Measurements from ENCODE around the gene MAML3. TPM values are rescaled to one million over a fixed set of nuclear protein-coding genes. Genes with fewer than 3 reads are reported as not detected.

Gene MAML3
- total RNA-seq, 4 donors from 2014 or later, result 16.1 to 40.0 (median 18.1) TPM

- no peak for TF ChIP-seq POLR2AphosphoS5 (IDR thresholded peaks at IDR 0.05)
- no peak for TF ChIP-seq POLR2A (IDR thresholded peaks at IDR 0.05)
- TF ChIP-seq CTCF (IDR thresholded peaks at IDR 0.05), result no peak
- no peak for TF ChIP-seq EP300 (IDR thresholded peaks at IDR 0.05; ENCODE audit: low read depth)
- no peak for DNase-seq
- H3K27ac ChIP-seq, result peak overlapping the region in 1 of 4 donors; percentile 44
- no peaks in the 10 kb centered on the region for H3K27me3 ChIP-seq
- H3K4me1 ChIP-seq, result peaks cover 0 to 18% (median 0%) of the 10 kb centered on the region in 4 donors
- intact Hi-C loops (cut with DNase I; ENCODE audit: low total_unique reads) (loop anchor here (5.0 kb wide), 1 partner anchor 191 kb away; no protein-coding TSS in a partner anchor), in situ Hi-C loops (cut with MboI; ENCODE audit: low pct_ligation_motif_present in 1 of 4, low pct_unique_long_range_greater_than_20kb in 1 of 4, low sequenced_read_pairs in 3 of 4) (no loop called here)
- no peak overlapping the region for H3K4me3 ChIP-seq
- no peaks in the 10 kb centered on the region for H3K9me3 ChIP-seq
- no peaks in the 10 kb centered on the region for H3K36me3 ChIP-seq
- 70 to 72% methylated on average over 3 of the region's 3 CpGs for WGBS, 2 donors (ENCODE audit: low coverage in 1 of 2)
These were observed 87.7 kb downstream of the MAML3 start for GRCh38 chr4:140066031-140066930.

- intact Hi-C loops (cut with DNase I; ENCODE audit: low total_unique reads), result loop anchor here (5.0 kb wide), 1 partner anchor 192 kb away; no protein-coding TSS in a partner anchor
- Histone ChIP-seq H3K9me3 (no peaks in the 10 kb centered on the region), H3K4me3 (no peak overlapping the region), H3K4me1 (peaks cover 0 to 19% (median 0%) of the 10 kb centered on the region in 4 donors), H3K27ac (peak overlapping the region in 2 of 4 donors; percentile 2 to 44), H3K36me3 (no peaks in the 10 kb centered on the region), H3K27me3 (no peaks in the 10 kb centered on the region)
- 33 to 45% methylated on average over 2 of the region's 2 CpGs for WGBS, 2 donors (ENCODE audit: low coverage in 1 of 2)
- TF ChIP-seq EP300 (IDR thresholded peaks at IDR 0.05; ENCODE audit: low read depth) (no peak), POLR2AphosphoS5 (IDR thresholded peaks at IDR 0.05) (no peak), CTCF (IDR thresholded peaks at IDR 0.05) (no peak), POLR2A (IDR thresholded peaks at IDR 0.05) (no peak)
- in situ Hi-C loops (cut with MboI; ENCODE audit: low pct_ligation_motif_present in 1 of 4, low pct_unique_long_range_greater_than_20kb in 1 of 4, low sequenced_read_pairs in 3 of 4), result no loop called here
- DNase-seq, result no peak
These were observed 88.6 kb downstream of the MAML3 start for GRCh38 chr4:140065393-140065792.

DNA sequence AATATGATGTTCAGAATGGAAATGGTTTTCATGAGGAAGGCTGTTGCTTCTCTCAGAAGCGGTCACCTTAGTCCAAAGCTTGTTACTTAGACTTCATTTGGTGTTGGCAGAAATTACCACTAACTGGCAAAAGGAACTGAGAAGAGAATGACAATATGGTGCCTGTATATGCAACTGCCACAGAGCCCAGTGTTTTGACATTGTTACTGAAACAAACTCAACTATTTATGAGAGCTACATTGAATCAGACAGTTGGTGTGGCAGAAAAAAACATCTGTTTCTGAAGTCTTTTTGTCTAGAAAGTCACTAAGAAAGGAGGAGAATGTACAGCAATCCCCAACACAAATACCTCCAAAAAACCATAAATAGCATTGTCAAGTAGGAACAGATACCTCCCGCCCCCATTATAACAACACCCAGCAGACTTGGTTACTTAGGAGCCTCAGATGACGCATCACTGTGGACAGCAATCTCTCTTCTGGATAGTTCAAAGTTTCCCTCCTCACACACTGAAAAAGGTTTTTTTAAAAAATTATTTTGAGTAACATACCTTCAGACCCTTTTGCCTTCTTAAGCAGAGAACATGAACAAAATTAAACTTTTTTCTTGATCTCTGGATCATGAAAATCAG is 92.2 kb downstream of the MAML3 start:
- no peaks in the 10 kb centered on the region for H3K9me3 ChIP-seq
- H3K36me3 ChIP-seq, result no peaks in the 10 kb centered on the region
- no peak for DNase-seq
- H3K27me3 ChIP-seq, result no peaks in the 10 kb centered on the region
- in situ Hi-C loops (cut with MboI; ENCODE audit: low pct_ligation_motif_present in 1 of 4, low pct_unique_long_range_greater_than_20kb in 1 of 4, low sequenced_read_pairs in 3 of 4), result no loop called here
- intact Hi-C loops (cut with DNase I; ENCODE audit: low total_unique reads), result no loop called here
- TF ChIP-seq CTCF (IDR thresholded peaks at IDR 0.05) (no peak), POLR2A (IDR thresholded peaks at IDR 0.05) (no peak), EP300 (IDR thresholded peaks at IDR 0.05; ENCODE audit: low read depth) (no peak), POLR2AphosphoS5 (IDR thresholded peaks at IDR 0.05) (no peak)
- peak overlapping the region in 2 of 4 donors; percentile 23 to 27 for H3K27ac ChIP-seq
- no peak overlapping the region for H3K4me3 ChIP-seq
- WGBS, 2 donors (ENCODE audit: low coverage in 1 of 2), result 85 to 96% methylated on average over 3 of the region's 3 CpGs
- H3K4me1 ChIP-seq, result peaks cover 0 to 29% (median 0%) of the 10 kb centered on the region in 4 donors

DNA sequence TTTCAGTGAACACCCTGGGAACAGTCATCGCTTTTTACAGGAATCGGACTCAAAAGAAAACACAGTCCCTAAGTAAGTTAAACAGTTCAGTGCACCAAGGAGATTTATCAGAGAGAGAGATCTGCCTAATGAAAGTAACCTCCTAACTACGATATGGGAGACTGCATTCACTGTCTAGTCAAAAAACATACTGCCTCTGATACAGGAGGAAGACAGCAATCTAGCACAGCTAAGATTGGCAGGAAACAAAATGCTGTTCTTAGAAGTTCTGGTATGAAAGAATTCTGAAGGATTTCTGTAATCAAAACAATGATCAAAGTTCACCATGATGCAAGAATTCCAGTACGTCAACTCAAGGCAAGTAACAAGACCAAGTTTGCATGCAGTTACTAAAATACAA is 92.8 kb downstream of the MAML3 start:
- in situ Hi-C loops (cut with MboI; ENCODE audit: low pct_ligation_motif_present in 1 of 4, low pct_unique_long_range_greater_than_20kb in 1 of 4, low sequenced_read_pairs in 3 of 4) (no loop called here), intact Hi-C loops (cut with DNase I; ENCODE audit: low total_unique reads) (no loop called here)
- peak overlapping the region in 3 of 4 donors; percentile 21 to 49 (median 27) for H3K27ac ChIP-seq
- H3K36me3 ChIP-seq, result no peaks in the 10 kb centered on the region
- no peaks in the 10 kb centered on the region for H3K9me3 ChIP-seq
- no peaks in the 10 kb centered on the region for H3K27me3 ChIP-seq
- H3K4me1 ChIP-seq, result peaks cover 0 to 29% (median 0%) of the 10 kb centered on the region in 4 donors
- TF ChIP-seq EP300 (IDR thresholded peaks at IDR 0.05; ENCODE audit: low read depth), result no peak
- no peak for TF ChIP-seq POLR2AphosphoS5 (IDR thresholded peaks at IDR 0.05)
- no peak for TF ChIP-seq POLR2A (IDR thresholded peaks at IDR 0.05)
- TF ChIP-seq CTCF (IDR thresholded peaks at IDR 0.05), result no peak
- 39 to 47% methylated on average over 2 to 4 of the region's 4 CpGs for WGBS, 2 donors (ENCODE audit: low coverage in 1 of 2)
- H3K4me3 ChIP-seq, result no peak overlapping the region
- no peak for DNase-seq

Data from transverse colon (tissue), 4 donors.